Measurements from ENCODE around the gene GRAP2.

The GRAP2 gene

DNA sequence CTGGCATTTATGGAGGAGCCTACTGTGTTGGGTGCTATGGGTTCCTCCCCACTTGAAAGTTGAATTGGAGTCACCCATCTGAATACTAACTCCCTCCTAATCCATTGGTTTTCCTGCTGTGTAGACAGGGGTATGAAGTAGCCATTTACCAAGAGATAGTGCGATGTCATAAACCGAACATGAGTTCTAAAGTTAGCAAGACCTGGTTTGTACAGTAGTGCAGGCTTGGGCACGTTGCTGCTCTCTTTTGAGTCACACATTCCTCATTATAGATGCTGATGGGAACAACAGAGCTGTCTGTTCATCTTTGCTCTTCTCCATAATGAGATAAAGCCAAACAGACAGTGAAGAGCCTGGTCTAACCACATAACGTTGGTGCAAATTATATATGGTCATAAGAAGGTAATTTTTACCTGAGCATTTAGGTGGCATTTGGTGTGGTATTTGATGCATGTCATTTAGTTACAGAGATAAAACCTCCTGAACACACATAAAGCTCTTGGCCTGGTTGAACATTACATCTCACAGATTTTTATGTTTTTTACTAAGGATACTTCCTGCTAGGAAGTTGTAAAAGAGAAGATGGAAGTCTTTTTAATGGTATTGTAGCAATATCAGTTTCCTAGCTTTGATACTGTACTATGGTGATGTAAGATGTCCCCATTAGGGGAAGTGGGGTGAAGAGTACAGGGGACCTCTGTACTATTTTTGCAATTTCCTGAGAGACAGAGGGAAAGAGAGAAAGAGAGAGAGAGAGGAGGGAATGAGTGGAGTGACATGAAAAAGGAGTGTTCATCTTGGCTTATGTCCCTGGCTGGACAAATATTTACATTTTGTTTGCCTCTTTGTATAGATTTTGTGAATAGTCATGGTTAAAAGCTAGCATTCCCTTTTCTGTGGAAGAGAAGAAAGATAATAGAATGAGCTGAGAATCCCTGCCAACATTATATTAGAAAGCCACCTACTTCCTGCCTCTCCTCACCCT is 27.9 kb downstream of the GRAP2 start:
- in situ Hi-C loops (cut with HindIII; ENCODE audit: low sequenced_read_pairs), result no loop called here
- no peak for DNase-seq (ENCODE audit: low read depth)
- H3K4me3 ChIP-seq (ENCODE audit: low read depth, low read length), result no peak overlapping the region
- TF ChIP-seq, protein P1, sequence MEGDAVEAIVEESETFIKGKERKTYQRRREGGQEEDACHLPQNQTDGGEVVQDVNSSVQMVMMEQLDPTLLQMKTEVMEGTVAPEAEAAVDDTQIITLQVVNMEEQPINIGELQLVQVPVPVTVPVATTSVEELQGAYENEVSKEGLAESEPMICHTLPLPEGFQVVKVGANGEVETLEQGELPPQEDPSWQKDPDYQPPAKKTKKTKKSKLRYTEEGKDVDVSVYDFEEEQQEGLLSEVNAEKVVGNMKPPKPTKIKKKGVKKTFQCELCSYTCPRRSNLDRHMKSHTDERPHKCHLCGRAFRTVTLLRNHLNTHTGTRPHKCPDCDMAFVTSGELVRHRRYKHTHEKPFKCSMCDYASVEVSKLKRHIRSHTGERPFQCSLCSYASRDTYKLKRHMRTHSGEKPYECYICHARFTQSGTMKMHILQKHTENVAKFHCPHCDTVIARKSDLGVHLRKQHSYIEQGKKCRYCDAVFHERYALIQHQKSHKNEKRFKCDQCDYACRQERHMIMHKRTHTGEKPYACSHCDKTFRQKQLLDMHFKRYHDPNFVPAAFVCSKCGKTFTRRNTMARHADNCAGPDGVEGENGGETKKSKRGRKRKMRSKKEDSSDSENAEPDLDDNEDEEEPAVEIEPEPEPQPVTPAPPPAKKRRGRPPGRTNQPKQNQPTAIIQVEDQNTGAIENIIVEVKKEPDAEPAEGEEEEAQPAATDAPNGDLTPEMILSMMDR (IDR thresholded peaks at IDR 0.05; ENCODE audit: low read depth, low read length, missing control alignments), result no peak

DNA sequence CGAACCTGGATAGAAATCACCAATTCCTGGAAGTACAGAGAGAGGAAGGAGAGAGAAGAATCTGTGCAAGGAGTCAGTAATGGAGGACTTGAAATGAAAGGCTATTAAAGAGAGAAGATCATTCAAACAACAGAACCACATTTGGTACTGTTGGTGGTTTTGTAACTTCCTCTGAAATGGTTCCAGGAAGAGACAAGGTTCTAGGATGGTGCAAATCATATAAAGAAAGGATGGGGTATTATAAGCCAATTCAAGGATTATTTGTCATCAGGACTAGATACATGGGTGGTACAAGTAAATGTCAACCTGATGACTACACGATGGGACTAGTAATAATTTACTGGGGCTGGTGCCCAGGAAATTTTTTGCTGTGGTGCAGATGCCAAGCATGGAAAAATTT is 30.4 kb downstream of the GRAP2 start:
- in situ Hi-C loops (cut with HindIII; ENCODE audit: low sequenced_read_pairs), result loop anchor here (5.0 kb wide), 1 partner anchor 91 kb away; no protein-coding TSS in a partner anchor
- no peak for DNase-seq (ENCODE audit: low read depth)
- TF ChIP-seq, protein P1 (IDR thresholded peaks at IDR 0.05; ENCODE audit: low read depth, low read length, missing control alignments), result no peak
- H3K4me3 ChIP-seq (ENCODE audit: low read depth, low read length), result no peak overlapping the region

DNA sequence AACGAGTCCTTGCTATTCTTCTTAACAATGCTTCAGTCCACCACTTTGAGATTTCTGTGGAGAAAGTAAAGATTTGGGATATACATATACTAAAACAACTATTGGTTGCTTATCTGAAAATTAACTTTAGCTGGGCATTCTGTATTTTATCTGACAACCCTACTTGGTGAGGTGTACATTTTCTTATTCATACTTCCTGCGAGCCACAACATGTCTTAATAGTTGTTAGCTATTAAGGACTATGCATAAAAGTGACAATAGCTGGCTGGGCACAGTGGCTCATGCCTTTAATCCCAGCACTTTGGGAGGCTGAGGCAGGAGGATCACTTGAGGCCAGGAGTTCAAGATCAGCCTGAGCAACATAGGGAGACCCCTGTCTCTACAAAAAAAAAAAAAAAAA is 31.3 kb downstream of the GRAP2 start:
- in situ Hi-C loops (cut with HindIII; ENCODE audit: low sequenced_read_pairs), result loop anchor here (5.0 kb wide), 1 partner anchor 90 kb away; no protein-coding TSS in a partner anchor
- H3K4me3 ChIP-seq (ENCODE audit: low read depth, low read length), result no peak overlapping the region

DNA sequence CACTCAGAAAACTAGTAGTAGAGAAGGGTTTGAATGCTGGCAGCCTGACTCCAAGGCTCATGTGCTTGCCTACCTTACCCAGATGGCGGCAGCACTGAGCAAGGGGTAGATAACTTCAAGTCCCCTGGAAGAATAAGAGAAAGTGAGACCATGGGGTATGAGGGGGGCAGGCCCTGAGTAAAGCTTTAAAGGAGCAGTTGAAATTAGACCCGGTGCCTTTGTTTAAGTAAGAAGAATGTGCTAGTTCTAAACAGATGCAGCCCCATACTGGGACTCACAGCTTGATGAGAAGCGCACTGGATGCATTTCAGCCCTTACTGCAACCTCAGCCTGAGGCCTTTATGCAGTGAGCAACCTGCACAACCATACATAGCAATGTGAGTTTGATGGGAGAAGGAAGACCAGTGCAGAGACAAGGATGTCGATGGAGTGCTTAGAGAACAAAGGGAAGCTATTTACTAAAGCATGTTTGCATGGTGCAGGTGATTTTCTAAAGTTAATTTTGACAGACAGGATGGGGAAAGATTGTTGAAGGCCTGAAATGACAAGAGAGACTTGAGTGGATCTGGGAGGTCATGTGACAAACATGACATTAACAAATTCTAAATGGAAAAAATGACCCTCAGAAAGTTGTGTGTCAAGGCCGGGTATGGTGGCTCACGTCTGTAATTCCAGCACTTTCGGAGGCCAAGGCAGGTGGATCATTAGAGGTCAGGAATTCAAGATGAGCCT is 32.2 kb downstream of the GRAP2 start:
- no peak for DNase-seq (ENCODE audit: low read depth)
- TF ChIP-seq, protein P1 (IDR thresholded peaks at IDR 0.05; ENCODE audit: low read depth, low read length, missing control alignments), result peak; percentile 63
- in situ Hi-C loops (cut with HindIII; ENCODE audit: low sequenced_read_pairs), result loop anchor here (5.0 kb wide), 1 partner anchor 89 kb away; no protein-coding TSS in a partner anchor
- H3K4me3 ChIP-seq (ENCODE audit: low read depth, low read length), result no peak overlapping the region

More for the DNA sequence above, 31.3 kb downstream of the GRAP2 start:
- no peak for DNase-seq (ENCODE audit: low read depth)
- TF ChIP-seq, protein P1 (IDR thresholded peaks at IDR 0.05; ENCODE audit: low read depth, low read length, missing control alignments), result no peak

DNA sequence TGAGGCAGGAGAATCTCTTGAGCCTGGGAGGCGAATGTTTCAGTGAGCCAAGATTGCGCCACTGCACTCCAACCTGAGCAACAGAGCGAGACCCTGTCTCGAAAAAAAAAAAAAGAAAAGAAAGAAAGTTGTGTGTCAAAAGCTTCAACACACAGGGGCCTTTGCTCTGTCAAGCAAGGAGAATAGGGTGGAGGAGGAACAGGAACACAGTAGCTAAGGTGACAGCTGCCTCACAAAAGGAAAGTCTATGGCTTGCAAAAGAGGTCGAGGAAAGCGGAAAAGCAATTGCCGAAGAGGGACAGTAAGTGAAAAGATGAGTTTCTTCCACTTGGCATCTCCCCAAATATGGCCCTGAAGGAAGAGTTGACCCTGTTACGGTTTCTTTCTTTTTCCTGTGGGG is 32.9 kb downstream of the GRAP2 start:
- in situ Hi-C loops (cut with HindIII; ENCODE audit: low sequenced_read_pairs), result loop anchor here (5.0 kb wide), 1 partner anchor 89 kb away; no protein-coding TSS in a partner anchor
- no peak for DNase-seq (ENCODE audit: low read depth)
- no peak overlapping the region for H3K4me3 ChIP-seq (ENCODE audit: low read depth, low read length)
- TF ChIP-seq, protein P1 (IDR thresholded peaks at IDR 0.05; ENCODE audit: low read depth, low read length, missing control alignments), result no peak

DNA sequence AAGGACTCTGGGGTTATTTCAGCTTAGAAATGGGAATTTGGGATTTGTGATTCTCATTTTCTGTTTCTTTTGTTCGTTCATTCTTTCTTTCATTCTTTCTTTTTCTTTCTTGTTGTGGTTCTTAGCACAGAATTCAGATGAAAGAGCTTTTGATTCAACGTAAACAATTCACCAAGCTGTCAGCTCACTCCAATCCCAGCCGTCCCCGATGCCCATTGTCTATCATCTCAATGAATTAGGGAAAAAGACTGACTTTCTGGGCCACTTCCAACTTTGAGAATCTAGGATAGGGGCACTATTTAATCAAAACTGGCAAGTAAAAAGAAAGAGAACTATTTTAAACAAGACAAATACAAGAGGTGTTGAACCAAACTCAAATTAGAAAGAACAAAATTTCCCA is 34.2 kb downstream of the GRAP2 start:
- no peak overlapping the region for H3K4me3 ChIP-seq (ENCODE audit: low read depth, low read length)
- in situ Hi-C loops (cut with HindIII; ENCODE audit: low sequenced_read_pairs), result no loop called here
- no peak for DNase-seq (ENCODE audit: low read depth)
- TF ChIP-seq, protein P1 (IDR thresholded peaks at IDR 0.05; ENCODE audit: low read depth, low read length, missing control alignments), result no peak
